GM12892 (cell line): Measurements from ENCODE around the gene NPC1L1.

Source experiments
- DNase-seq: peaks from one replicate; pipeline ENCODE4 v3.0.0; 2011; ENCODE audit not compliant: insufficient read length
- FAIRE-seq: peaks from 2 replicates; lab custom pipeline; 2011; peaks lifted over from hg19 to GRCh38; lab: Jason Lieb, UNC
- POLR2A ChIP-seq: IDR thresholded peaks from 2 replicates; pipeline ENCODE4 v1.6.1; 2011; ENCODE audit warnings: low read depth, low read length, control low read depth
- POLR2AphosphoS5 ChIP-seq: IDR thresholded peaks from 2 replicates; pipeline ENCODE4 v1.6.1; 2011; ENCODE audit warnings: low read depth, low read length, control low read depth
- TAF1 ChIP-seq: IDR thresholded peaks from 2 replicates; pipeline ENCODE4 v1.6.1; 2011; ENCODE audit warnings: low read depth, mild to moderate bottlenecking, control low read depth, low read length, borderline replicate concordance

The NPC1L1 gene

GRCh38 chr7:44530990-44531389 is 10.1 kb downstream of the NPC1L1 start:
- no peak for FAIRE-seq
- TF ChIP-seq TAF1 (no peak), POLR2A (no peak), POLR2AphosphoS5 (no peak)
- DNase-seq: no peak

DNA sequence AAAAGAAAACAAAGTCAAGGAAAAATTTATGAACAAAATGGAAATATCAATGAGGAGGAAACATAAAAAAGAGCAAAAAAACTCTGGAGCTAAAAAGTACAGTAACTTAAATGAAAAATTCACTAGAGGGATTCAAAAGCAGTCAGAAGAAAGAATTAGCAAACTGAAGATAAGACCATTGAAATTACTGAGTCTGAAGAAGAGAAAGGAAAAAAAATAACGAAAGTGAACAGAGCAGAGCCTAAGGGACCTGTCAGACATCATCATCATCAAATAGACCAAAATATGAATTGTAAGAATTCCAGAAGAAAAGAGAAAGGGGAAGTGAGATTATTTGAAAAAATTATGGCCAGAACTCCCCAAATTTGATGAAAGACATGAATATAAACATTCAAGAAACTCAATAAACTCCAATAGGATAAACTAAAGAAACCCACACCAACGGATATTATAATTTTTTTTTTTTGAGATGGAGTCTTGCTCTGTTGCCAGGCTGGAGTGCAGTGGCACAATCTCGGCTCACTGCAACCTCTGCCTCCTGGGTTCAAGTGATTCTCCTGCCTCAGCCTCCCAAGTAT is 16.2 kb downstream of the NPC1L1 start:
- TF ChIP-seq POLR2AphosphoS5 (no peak), POLR2A (no peak), TAF1 (no peak)
- FAIRE-seq (no peak), DNase-seq (no peak)

DNA sequence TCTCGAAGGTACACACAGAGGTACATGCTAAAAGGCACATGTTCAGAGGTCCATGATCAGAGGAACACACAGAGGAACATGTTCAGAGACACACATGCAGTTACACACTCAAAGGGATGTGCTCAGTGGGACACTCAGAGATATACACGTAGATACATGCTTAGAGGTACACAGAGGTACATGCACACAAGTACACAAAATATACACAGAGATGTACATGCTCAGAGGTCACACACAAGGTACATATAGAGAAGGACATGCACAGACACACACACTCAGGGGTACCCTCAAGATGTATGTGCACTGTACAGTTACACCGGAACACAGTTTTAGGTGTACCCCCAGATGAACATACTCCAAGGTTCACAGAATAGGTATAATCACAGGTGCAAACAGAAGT is 18.8 kb downstream of the NPC1L1 start:
- TF ChIP-seq POLR2A: no peak
- TF ChIP-seq TAF1: no peak
- TF ChIP-seq POLR2AphosphoS5: no peak
- no peak for DNase-seq
- no peak for FAIRE-seq

- no peak for FAIRE-seq
- no peak for DNase-seq
- TF ChIP-seq TAF1 (no peak), POLR2A (no peak), POLR2AphosphoS5 (no peak)
These were observed 19.6 kb downstream of the NPC1L1 start for GRCh38 chr7:44521347-44522095.

GRCh38 chr7:44520574-44520973 is 20.6 kb downstream of the NPC1L1 start:
- DNase-seq (no peak), FAIRE-seq (no peak)
- no peak for TF ChIP-seq POLR2A
- no peak for TF ChIP-seq POLR2AphosphoS5
- TF ChIP-seq TAF1: no peak

DNA sequence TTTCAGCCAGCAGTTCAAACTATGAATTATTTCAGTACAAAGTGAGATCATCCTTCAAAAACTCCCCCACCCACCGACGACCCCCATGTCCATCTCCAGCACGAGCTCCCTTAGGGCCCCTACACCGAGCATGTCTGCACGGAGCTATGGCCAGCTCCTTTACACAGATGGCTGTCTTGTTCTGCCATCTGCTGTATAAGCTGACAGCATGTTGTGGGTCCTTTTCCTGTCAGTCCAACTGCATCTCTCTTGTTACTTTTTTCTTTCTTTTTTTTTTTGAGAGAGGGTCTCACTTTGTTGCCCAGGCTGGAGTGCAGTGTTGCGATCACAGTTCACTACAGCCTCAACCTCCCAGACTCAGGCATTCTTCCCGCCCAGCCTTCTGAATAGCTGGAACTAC is 21.6 kb downstream of the NPC1L1 start:
- no peak for FAIRE-seq

GRCh38 chr7:44518761-44519160 is 22.4 kb downstream of the NPC1L1 start:
- DNase-seq: no peak
- FAIRE-seq: no peak
- TF ChIP-seq POLR2AphosphoS5: no peak
- TF ChIP-seq POLR2A: no peak
- TF ChIP-seq TAF1: no peak

More for the DNA sequence above, 21.6 kb downstream of the NPC1L1 start:
- DNase-seq: no peak
- no peak for TF ChIP-seq POLR2A
- no peak for TF ChIP-seq POLR2AphosphoS5
- no peak for TF ChIP-seq TAF1

- TF ChIP-seq POLR2AphosphoS5 (no peak), POLR2A (no peak), TAF1 (no peak)
- FAIRE-seq (no peak), DNase-seq (no peak)
These were observed 24.0 kb downstream of the NPC1L1 start for GRCh38 chr7:44517175-44517574.

DNA sequence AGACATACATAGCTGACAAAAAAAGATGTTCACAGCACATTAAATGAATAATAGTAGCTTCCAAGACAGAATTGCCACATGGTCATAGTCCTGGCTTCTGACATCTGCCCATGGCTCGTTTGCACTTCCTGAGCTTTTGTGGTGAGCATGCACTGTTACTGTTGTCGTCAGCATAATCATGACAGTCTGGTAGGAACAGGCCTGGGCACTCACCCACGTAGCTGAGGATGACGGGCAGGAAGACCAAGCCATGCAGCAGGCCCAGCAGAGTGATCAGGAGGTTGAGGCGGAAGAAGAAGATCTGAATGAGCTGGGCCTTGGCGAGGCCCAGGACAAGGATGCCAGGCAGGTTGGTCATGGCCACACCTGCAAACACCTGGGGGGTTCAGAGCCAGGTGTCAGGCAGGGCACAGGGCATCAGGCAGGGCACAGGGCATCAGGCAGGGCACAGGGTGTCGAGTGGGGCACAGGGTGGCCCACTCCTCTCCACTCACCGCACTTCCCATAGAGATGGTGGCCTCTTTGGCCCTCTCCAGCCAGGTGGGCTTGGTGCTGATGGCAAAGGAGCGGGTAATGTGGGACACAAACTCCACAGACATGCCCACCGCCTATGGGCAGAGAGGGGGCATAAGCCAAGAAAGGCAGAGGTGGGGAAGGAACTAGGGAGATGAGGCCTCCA is 25.4 kb downstream of the NPC1L1 start:
- DNase-seq (no peak), FAIRE-seq (no peak)
- TF ChIP-seq POLR2A: no peak
- TF ChIP-seq POLR2AphosphoS5: no peak
- TF ChIP-seq TAF1: no peak

GRCh38 chr7:44512736-44513135 is 28.4 kb downstream of the NPC1L1 start:
- TF ChIP-seq POLR2A: no peak
- DNase-seq: no peak
- no peak for FAIRE-seq

DNA sequence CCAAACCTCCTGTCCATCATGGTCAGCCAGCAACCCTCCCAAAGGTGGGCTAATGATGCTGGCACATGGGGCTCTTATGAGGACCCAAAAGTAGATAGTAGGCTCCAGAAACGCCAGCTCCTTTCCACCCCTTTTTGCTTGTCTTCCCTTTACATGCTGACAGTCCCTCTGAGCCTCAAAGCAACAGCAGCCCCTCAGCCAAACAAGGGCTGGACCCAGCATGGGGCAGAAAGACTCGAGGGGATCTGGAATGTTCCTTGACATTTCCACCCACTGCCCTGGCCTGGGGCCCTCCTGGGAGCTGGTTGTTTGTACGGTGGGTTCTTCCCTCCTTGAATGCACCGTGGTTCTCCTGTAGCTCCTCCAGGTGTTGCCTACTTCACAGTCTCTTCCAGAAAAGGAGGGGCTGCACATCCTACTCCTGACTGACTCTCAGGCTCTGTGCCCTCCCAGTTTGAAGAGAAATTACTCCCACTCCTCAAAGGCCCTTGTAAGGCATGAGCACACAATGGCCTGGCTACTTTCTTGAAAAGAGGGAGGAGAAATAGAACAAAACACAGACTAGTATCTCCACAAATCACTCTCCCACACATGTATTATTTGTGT is 29.2 kb downstream of the NPC1L1 start:
- TF ChIP-seq POLR2AphosphoS5: no peak
- no peak for TF ChIP-seq POLR2A
- no peak for TF ChIP-seq TAF1
- DNase-seq: no peak
- no peak for FAIRE-seq
